Hematopoietic multipotent progenitor cell treated with erythropoietin and hydrocortisone succinate and interleukin-3 and kit ligand, for 6 days (in vitro differentiated cells): ENCODE results near the gene IGSF9.
A peak's percentile ranks its signal among the peaks of the same experiment; 100 is the strongest.

Experiments
- DNase-seq: peaks from one replicate; pipeline ENCODE4 v3.0.0-alpha.2; 2015

IGSF9 gene

DNA sequence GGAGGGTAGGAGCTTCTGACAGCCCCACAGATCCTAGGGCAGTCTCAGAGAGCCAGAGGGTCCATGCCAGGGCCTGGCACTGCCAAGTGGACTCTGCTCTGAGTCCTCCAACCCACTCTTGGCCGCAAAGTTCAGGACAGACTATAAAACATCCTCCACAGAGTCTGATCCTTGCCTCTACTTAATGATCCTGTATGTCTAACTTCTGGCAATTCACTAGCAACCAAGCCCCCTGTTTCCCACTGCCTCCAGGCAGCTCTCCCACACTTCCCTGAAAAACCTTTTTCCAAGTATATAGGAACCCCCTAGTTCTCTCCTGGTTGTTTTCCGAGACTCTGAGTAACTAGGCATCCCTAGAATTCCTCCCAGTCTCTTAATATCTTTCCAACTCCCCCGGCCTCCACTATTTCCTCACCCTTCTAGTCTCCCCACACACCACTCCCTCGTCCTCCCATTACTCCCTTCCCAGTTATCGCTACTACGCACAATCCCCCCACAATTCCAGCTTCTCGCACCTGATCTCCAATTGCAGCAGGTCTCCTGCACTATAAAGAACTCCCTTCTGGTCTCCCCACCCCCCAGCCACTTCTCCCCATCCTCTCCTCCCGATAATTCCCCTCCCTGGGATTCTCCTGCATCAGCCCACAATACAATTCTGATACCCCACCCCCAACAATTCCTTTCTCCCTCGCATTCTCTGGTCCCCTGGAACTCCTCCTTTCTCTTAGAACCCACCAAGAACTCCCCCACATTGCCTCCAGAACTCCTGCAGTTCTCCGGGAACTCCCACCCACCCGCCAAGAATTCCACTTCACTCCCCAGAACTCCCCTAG is 574 bp downstream of the IGSF9 start:
- no peak for DNase-seq

DNA sequence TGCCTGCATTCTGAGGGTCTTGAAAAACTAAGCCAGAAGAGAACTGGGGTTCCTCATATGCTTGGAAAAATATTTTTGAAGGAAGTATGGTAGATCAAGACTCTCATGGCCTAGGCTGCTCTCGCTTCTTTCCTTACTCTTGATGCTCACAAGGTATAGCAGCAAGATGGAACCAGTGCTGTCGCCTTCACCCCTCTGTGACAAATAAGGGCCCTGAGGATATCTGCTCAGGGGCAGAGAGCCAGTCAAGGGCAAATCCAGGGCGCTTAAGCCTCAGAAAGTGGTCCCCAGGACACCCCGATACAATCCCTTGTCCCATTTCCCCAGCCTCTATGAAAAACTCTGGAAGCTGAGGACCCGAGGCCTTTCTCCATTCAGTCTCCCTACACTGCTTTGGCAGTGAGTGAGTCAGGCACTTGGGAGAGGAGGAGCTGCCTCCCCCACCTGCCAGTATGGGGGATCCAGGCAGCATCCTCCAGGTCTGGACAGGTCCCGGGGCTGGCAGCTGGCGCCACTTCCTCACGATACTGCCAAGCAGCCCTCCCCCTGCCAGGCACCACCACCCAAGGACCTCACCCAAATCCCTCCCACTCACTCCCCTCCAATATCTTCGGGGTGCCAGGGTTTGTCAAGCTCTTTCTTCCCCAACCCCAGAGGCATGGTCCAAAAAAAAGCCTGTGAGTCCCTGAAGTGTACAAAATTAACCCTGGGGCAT is 1.3 kb downstream of the IGSF9 start:
- DNase-seq, result no peak

DNA sequence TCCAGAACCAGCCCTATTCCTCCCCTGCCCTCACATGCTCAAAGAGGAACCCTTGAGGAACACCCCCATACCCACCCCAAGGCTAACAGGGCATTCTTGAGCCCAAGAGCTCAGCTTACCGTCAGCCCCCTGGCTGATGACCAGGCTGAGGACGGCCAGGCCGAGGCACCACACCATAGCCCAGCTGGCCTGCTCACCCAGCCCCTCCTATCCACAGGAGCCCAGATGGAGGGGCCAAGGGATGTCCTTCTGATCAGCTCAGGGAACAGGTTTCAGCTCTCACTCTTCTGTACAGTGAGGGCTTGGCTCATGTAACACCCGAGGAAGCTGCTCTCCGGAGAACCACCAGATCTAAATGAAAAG is 2.2 kb downstream of the IGSF9 start:
- no peak for DNase-seq

DNA sequence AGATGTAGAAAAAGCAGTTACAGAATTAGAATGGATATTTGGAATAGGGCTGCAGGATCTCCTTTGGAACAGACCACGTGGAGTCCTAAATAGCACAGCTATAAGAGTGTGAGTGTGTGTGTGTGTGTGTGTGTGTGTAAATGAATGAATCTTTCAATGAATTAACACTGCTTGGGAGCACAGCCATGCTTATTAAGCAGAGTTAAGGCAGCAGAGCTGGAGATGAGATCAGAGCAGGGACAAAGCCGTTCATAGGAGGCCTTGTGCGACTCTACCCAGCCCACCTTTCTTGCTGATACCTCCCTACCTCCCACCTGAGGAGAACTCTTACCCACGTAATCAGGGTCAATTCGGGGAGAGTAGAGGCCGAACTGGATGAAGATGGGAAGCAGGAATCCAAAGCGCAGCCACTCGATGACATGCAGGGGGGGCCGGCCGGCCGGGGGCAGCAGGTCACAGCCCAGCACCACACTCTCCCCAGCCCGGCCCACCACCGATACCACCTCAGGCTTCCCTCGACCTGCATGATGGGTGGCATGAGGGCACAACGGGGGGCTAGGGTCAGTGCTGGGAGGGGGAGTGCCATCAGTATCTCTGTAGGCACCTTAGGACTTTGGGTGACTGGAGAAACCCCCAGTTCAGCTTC is 2.7 kb downstream of the IGSF9 start:
- DNase-seq, result no peak

DNA sequence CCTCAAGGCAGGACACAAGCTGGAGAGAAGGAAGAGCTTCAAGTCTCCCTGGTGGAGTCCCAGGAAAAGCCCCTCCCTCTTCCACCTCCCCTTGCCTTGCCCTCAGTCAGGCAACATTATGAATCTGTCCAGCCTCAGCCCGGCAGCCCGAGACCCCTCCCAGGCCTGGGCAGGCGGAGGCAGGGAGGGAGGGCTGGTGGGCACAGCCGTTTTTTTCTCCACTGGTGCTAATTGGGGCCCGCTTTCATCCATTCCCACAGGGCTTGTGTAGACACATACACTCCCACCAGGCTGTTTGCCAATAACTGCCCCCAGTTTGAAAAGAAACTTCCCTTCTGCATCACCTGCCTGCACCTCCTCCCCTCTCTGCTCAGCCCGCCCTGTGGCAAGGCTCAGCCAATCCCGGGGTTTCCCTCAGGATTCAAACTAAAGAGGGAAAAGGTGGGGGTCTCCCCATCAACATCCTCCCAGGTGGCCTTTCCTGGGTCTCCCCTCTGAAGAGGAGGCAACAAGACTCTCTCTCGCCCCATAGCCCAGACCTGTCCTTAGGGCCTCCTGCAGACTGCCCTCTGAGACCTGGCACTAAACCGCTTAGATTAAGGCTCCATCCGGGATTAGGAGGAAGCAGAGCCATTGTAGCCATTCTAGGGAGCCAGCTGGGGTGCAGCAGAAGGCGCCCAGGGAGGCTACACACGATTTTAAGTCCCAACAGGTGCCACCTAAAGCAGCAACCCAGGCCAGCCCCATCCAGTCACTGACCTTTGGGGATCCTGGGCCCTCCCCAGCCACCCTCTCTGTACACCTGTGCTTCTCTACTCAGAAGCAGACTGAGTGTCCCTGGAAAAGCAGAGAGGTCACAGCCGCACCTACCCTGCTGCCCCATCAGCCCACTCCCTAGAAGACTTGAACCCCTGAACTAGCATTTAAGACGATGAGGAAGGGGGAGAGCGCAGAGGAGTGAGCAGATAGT is 3.5 kb downstream of the IGSF9 start:
- DNase-seq, result no peak

DNA sequence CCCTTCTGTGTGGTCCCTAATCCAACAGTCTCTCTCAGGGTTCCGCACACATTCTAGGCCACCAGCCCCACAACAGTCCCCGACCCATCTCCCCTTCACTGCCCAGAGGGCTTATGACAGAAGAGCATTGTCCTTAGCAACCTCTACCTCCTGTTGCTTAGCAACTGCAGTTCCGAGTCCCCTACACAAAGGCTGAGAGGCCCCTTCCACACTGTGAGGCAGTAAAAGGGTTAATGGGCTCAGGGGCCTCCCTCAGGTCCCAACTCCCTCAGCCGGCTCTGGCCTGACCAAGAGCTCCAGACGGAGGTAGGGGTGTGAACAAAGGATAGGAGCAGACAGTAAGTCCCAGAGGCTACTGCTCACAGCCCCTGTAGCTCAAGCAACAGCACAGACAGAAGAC is 4.3 kb downstream of the IGSF9 start:
- no peak for DNase-seq

DNA sequence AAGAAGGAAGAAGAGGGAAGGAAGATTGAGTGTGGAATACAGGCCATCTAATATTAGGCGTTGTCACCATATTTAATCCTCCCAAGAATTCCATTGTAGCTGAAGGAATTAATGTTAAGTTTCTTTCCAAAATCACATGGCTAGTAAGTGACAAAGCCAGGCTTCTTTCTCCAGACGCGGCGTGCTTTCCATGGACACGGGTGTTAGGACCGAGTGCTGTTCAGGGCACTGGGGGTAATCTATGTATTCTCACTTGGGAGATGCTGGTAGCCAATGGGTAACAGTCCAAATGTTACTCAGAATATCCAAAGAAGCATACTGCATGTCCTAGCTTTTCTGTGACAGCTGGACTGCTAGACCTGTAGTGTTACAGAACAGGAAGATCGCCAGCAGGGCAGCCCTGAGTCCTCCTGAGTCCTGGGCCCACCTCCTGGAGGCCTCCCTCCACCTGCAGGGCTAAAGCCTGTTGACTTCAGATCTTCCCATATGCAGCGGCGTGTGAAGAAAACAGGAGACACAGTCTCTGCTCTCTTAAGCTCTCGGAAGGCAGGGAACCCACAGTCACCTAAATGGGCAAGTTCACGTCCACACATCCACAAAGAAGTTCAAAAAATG is 5.3 kb downstream of the IGSF9 start:
- no peak for DNase-seq

DNA sequence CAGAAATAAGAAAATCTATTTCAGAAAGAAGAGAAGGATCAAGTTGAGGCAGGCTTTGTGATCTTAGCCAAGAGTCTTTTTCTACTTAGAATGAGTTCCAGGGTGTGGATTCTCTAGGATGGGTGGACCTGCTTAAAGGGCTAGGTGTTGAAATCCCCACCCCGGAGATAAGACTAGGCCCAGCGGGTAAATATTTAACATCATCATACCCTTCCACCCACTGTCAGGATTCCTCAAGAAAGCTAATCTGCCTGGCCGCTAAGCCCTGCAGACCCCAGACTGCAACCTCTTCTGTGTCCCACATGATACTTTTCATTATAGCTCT is 5.8 kb downstream of the IGSF9 start:
- no peak for DNase-seq

DNA sequence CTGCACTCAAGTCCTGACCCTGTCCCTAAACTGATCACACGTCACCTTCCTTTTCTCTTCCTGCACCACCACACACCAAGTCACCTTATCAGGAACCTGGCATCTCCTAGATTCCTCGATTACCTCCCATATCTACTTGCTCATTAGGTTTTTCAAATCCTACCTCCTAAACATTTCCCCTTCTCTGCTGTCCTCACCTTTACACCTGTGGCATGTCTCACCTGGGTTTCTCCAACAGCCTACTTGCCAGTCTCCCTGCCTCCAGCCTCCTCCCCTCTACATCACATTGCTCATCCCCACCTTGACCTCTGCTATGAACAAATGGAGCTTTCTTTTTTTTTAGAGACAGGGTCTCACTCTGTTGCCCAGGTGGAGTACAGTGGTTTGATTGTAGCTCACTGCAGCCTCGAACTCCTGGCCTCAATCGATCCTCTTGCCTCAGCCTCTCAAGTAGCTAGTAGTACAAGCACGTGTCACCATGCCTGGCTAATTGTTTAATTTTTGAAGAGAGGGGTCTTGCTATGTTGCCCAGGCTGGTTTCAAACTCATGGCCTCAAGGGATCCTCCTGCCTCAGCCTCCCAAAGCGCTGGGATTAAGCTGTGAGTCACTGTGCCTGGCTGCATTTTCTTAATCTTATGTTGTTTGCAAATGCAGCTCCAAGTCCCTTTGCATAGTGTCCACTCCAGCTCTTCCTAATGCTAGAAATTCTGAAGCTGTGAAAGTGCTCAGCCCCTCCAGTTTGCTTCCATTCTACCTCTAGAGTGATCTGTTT is 6.3 kb downstream of the IGSF9 start:
- DNase-seq, result no peak

DNA sequence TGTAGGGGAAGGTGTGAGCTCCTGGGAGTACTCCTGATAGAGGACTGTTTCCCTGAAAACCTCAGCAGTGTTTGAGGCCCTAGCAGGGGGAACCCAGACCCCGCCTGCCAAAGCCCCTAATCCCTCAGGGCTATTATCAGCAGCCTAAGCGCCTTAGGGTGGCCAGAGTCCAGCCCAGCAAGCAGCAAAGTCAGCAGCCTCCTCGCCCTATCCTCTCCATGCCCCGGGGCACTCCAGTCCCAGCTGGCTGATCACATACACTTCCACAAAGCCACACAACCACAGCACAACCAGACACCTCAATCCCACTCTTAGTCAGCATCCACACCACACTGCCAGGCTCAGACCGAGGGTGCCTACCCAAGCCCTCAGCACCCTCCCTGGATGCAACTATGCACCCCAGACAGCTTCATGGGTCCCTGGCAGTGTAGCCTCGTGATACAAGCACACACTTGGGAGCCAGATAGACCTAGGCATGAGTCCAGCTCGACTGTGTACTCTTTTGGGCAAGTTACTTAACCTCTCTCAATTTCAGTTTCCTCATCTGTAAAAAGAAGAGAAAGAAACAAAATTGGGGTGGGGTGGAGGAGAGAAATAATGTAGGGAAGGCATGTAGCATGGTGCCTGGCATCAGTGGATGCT is 7.1 kb downstream of the IGSF9 start:
- DNase-seq, result no peak

DNA sequence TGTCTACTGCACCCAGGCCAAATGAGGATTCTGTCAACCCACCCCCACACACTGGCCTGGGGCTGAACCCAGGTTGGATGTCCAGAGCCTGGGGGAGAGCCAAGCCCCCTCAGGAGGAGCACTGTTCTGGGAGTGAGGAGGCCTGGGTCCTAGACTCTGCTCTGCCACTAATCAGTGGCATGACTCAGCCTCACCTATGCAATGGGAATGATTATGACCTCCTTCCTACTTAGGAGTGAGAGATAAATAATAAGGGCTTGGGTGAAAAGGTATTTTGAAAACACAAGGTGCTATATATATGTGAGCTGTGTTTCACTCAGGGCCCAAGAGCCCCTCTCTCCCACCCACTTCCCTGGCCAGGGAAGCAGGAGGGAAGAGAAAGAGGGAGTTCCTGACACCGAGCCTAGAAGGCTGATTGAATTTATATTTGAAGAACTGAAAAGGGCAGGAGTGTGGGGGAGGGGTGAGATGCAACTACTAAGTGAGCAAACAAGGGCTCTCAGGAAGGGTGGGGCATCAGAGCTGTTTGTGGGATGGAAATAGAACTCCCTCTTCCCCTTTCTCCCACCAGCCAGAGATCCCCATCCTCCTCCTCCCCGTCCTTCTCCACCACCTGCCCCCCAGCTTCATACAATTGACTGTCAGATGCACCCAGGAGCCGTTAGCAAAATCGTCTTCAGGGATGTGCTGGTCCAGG is 8.2 kb downstream of the IGSF9 start:
- peak; percentile 77 for DNase-seq

DNA sequence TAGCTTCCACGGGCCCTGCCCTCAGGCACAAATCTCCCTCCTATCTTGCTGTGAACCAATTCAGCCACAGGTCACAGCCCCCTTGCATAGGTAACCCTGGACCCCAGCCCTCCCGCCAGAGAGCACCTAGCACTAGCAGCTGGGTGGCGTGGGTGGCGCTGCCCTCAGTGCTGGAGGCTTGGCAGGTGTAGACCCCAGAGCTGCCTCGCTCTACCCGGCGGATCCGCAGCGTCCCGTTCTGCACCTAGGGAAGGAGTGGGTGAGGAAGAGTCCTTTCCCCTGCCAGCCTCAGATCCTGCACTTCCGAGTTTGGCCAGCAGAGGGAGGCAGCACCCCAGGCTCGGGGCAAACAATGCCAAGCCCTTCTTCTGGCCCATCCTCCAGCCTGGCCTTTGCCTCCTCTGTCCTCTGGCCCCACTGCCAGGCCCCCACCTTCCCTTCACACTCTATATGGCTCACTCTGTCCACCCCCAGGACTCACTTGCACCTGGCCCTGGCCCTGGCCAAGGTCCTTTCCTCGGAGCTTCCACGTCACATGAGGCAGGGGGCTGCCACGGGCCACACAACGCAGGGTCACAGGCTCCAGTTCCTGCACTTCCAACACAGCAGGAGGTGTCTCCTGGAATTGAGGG is 9.0 kb downstream of the IGSF9 start:
- peak; percentile 84 for DNase-seq

DNA sequence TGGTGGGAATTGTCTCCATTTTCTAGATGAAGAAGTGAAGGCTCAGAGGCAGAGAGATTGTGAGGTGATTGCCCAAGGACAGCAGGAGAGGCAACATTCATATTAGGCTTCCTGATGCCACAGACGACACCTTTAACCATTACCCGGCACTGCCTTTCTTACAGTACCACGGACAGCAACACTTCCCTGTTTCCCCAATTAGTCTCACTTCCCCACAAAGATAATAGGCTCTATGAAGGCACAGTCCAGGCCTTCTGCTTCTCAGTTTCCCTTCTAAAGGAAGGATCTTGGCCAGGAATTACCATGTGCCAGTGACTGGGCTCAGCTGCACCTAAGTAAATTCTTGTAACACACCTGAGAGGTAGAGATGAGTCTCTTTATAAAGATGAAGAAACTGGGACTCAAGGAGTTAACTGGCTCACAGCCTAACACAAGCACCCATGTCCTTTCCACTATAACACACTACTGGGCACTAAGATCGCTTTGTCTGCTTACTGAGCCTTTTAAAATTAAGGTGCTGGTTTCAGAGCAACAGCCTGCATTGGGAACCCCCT is 9.6 kb downstream of the IGSF9 start:
- DNase-seq, result peak; percentile 63

DNA sequence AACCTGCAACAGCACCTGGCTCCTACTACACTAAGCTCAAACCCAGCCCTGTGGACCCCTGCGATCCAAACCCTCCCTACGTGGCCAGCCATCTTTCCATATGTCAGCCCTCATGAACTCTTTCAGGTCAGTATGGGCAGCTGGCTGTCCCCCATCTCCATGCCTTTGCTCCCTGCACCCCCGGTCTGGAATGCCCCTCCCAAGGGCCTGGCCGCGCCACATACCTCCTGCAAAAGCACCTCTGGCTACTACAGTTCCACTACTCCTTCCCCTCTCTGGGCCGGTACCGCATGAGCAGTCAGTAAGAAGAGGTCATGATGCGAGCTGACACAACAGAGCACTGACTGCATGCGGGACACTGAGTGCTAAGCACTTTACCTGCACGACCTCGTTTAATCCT is 10.1 kb downstream of the IGSF9 start:
- DNase-seq, result no peak

DNA sequence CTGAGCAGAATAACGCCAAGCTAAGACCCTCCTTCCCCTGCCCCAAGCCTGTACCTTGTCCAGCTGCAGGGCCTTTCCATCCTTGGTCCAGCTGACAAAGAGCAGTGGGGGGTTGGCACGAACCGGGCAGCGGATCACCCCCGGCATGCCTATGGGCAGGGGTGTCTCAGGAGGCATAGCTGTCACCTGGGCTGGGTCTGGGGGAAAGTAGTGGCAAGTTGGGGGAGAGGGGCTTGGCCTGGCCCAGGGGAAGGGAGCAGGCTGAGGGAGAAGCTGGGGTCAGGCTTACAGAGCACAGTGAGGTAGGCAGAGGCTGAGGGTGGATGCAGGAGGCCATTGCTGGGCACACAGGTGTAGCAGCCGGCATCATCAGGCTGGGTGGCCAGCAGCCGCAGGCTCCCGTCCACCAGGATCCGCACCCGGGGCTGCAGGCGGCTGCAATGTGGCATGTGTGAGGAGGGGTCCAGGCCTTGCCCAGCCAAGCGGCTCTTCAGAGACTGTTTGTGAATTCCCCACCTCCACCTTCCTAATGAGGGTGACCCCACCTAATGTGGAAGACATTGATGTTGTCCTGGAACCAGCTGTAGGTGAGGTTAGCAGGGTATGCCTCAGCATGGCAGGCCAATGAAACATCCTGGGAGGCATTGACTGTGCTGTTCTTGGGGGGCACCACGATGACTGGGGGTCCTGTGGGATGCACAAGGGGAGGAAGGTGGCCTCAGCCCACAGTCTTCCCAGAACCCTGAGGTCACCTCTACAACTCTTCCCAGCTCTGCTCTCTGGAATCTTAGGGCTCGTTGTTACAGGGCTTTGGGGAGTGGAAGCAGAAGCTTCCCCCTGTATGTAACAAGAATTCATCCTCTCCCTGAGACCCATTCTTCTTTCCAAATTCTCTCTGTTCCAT is 11.0 kb downstream of the IGSF9 start:
- no peak for DNase-seq

DNA sequence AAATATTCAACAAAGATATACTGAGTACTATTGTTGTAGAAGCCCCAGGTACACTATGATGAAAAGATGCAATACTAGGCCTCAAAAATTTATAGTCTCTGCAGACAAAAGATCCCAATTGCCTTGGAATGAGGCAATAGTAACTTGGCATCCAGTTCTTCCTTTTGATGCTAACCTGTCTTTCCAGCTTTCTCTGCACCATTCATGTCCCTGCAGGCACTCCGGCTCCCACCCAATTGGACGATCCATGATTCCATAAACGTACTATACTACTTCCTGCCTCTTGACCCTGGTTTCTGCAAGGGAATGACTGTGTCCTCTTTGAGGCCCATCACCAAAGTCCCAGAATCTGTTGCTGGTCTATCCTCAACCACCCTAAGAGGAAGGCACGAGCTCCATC is 12.1 kb downstream of the IGSF9 start:
- DNase-seq, result no peak

DNA sequence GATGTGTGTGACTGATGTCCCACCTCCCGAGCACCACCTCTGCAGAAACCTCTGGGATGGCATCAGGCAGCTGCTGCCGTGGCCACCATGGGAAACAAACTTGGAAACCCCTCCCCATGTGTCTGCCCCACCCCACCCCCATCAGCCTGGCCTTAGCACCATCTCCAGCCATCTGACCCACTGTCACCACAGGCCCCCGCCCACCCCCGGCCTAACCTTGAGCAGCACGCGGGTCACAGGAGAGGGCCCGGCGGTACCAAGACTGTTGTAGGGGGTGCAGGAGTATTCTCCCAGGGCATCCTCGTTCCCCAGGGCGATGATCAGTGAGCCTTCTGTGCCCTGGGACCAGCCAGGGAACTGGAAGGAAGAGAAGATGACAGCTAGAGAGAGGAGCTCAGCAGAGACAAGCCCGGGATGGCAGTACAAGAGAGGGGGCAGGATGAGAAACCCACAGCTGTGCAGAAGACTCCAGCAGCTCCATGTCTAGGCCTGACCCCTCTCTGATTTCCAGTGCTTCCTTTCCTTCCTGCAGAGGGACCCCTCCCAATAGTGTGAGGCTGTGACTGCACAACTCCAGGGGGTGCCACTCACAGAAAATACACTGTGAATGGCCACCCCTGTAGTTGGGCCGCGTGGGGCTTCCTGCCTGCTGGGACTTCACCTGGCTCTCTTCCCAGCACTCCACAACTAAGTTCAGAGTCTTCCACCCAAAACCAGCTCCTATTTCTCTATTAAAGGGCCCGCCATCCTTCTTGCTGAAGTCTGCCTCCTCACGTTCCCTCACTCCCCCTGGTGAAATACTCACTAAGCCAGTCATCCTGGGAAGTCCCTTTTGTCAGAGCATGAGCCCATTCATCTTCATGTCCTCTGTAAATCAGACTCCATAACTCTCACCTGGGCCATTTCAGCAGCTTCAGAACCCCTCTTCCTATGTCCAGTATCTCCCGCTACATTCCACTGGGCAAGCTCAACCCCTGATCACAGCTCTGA is 12.8 kb downstream of the IGSF9 start:
- DNase-seq, result no peak
